Mesothelial cell of epicardium (in vitro differentiated cells): Measurements from ENCODE around the gene SSBP3. TPM values are rescaled to one million over a fixed set of nuclear protein-coding genes. Genes with fewer than 3 reads are reported as not detected.

Source experiments
- DNase-seq, 2 experiments: peaks; one replicate each; pipeline ENCODE4 v3.0.0; 2021; ENCODE audit warnings: low spot score in 2 of 2; ENCODE audit not compliant: unreplicated experiment in 2 of 2
- H3K27ac Mint-ChIP-seq: 2 replicates; pipeline ENCODE4 v1.8.0; 2021; ENCODE audit warnings: mixed read lengths
- H3K27me3 Mint-ChIP-seq: 2 replicates; pipeline ENCODE4 v1.8.0; 2021; ENCODE audit warnings: low read depth, mixed read lengths
- H3K36me3 Mint-ChIP-seq: 2 replicates; pipeline ENCODE4 v1.8.0; 2021; ENCODE audit warnings: mixed read lengths
- H3K4me1 Mint-ChIP-seq: 2 replicates; pipeline ENCODE4 v1.8.0; 2021; ENCODE audit warnings: mixed read lengths
- H3K4me3 Mint-ChIP-seq: 2 replicates; pipeline ENCODE4 v1.8.0; 2021; ENCODE audit warnings: mild to moderate bottlenecking, moderate library complexity, mixed read lengths
- H3K9me3 Mint-ChIP-seq: 2 replicates; pipeline ENCODE4 v1.8.0; 2021; ENCODE audit warnings: mixed read lengths
- CTCF ChIP-seq: fragments of 200-600 bp; sonication (generic); IDR thresholded peaks from one replicate; pipeline ENCODE4 v1.5.0; 2021; ENCODE audit warnings: antibody characterized with exemption; ENCODE audit not compliant: unreplicated experiment
- total RNA-seq: library from RNA; stranded (reverse); gene quantifications from 3 replicates; pipeline ENCODE4 v1.2.1, GENCODE V29; 2021

The SSBP3 gene
- total RNA-seq, 1 donor from 2014 or later, result 172 TPM

- peak overlapping the region; percentile 11 for H3K27ac Mint-ChIP-seq
- no peaks in the 10 kb centered on the region for H3K27me3 Mint-ChIP-seq
- H3K4me1 Mint-ChIP-seq, result no peaks in the 10 kb centered on the region
- peaks cover 25% of the 10 kb centered on the region for H3K36me3 Mint-ChIP-seq
- DNase-seq, result no peak
- no peaks in the 10 kb centered on the region for H3K9me3 Mint-ChIP-seq
- H3K4me3 Mint-ChIP-seq, result no peak overlapping the region
- TF ChIP-seq CTCF, result no peak
These were observed 161.5 kb downstream of the SSBP3 start for GRCh38 chr1:54244655-54245054.

- peak overlapping the region; percentile 59 for H3K27ac Mint-ChIP-seq
- no peaks in the 10 kb centered on the region for H3K27me3 Mint-ChIP-seq
- no peaks in the 10 kb centered on the region for H3K9me3 Mint-ChIP-seq
- peaks cover 32% of the 10 kb centered on the region for H3K36me3 Mint-ChIP-seq
- no peak overlapping the region for H3K4me3 Mint-ChIP-seq
- no peak for DNase-seq
- no peak for TF ChIP-seq CTCF
- no peaks in the 10 kb centered on the region for H3K4me1 Mint-ChIP-seq
These were observed 163.2 kb downstream of the SSBP3 start for GRCh38 chr1:54243022-54243421.

- DNase-seq, result no peak
- Mint-ChIP-seq H3K36me3 (peaks cover 44% of the 10 kb centered on the region), H3K27me3 (no peaks in the 10 kb centered on the region), H3K4me3 (no peak overlapping the region), H3K4me1 (no peaks in the 10 kb centered on the region), H3K27ac (no peak overlapping the region), H3K9me3 (no peaks in the 10 kb centered on the region)
- no peak for TF ChIP-seq CTCF
These were observed 164.8 kb downstream of the SSBP3 start for GRCh38 chr1:54241364-54241763.

- no peak for TF ChIP-seq CTCF
These were observed 165.4 kb downstream of the SSBP3 start for GRCh38 chr1:54240741-54241335.

GRCh38 chr1:54239631-54240031 lies 166.6 kb downstream of the SSBP3 start:
- H3K36me3 Mint-ChIP-seq, result peaks cover 48% of the 10 kb centered on the region
- H3K9me3 Mint-ChIP-seq, result no peaks in the 10 kb centered on the region
- H3K27ac Mint-ChIP-seq, result no peak overlapping the region
- no peaks in the 10 kb centered on the region for H3K4me1 Mint-ChIP-seq
- H3K27me3 Mint-ChIP-seq, result no peaks in the 10 kb centered on the region
- no peak for TF ChIP-seq CTCF
- H3K4me3 Mint-ChIP-seq, result no peak overlapping the region
- no peak for DNase-seq

More at GRCh38 chr1:54240741-54241335, 165.4 kb downstream of the SSBP3 start:
- Mint-ChIP-seq H3K36me3 (peaks cover 45% of the 10 kb centered on the region), H3K4me3 (no peak overlapping the region), H3K9me3 (no peaks in the 10 kb centered on the region), H3K4me1 (no peaks in the 10 kb centered on the region), H3K27me3 (no peaks in the 10 kb centered on the region), H3K27ac (no peak overlapping the region)
- no peak for DNase-seq

GRCh38 chr1:54239035-54239383 lies 167.2 kb downstream of the SSBP3 start:
- Mint-ChIP-seq H3K9me3 (no peaks in the 10 kb centered on the region), H3K27me3 (no peaks in the 10 kb centered on the region), H3K4me1 (no peaks in the 10 kb centered on the region), H3K4me3 (no peak overlapping the region), H3K27ac (no peak overlapping the region), H3K36me3 (peaks cover 50% of the 10 kb centered on the region)
- no peak for TF ChIP-seq CTCF
- DNase-seq, result no peak
